ENCODE results near the gene CCL18.
"Not testable (repeated sequence)": the region's sequence is repeated elsewhere in the genome, so short reads cannot be mapped to it uniquely, and the experiment has no call there.

CCL18 gene

DNA sequence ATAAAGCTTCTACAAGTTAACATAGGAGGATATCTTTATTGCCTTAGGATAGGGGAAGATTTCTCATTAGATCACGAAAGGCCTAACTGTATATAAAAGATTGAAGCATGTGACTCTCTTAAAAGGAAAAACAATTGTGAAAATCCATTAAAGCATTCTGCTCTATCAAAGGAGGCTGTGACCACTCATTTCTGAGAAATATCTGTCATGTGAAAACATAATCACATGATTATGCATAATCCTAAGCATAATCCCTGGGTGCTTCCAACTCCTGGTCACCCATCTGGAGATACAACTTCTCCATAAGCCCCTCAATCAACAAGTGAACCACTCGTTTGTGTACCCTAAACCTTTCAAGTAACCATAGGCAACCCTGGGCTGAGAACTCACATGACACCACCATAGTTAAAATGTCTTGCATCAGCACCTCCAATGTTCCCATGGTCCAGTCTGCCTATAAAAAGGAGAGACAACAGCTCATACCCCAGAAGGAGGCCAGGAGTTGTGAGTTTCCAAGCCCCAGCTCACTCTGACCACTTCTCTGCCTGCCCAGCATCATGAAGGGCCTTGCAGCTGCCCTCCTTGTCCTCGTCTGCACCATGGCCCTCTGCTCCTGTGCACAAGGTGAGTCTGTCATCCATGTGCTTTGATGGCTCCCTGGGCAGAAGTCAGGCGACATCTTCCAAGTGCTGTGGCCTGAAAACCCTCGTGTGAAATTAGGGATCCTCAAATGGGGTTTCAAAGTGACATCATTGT, at the start of gene CCL18:
Gene CCL18, plus strand, starts transcription at position 487 of the 756 bp plus-strand sequence. Its CDS starts 71 bp downstream, at position 558.
- Mint-ChIP-seq H3K9me3 (no peaks in the 10 kb centered on the region), H3K4me1 (peaks cover 6% of the 10 kb centered on the region), H3K27ac (no peak within 1 kb of the TSS), H3K27me3 (no peaks in the 10 kb centered on the region), H3K36me3 (no peaks in the 10 kb centered on the region), H3K4me3 (no peak within 1 kb of the TSS)
- no peak for ATAC-seq

- H3K9me3 Mint-ChIP-seq, result peaks cover 15% of the 10 kb centered on the region
- peaks cover 22% of the 10 kb centered on the region for H3K27me3 Mint-ChIP-seq
- no peak for ATAC-seq
- H3K4me3 Mint-ChIP-seq, result no peak overlapping the region
- peaks cover 17% of the 10 kb centered on the region for H3K4me1 Mint-ChIP-seq
- H3K36me3 Mint-ChIP-seq, result peaks cover 6% of the 10 kb centered on the region
- H3K27ac Mint-ChIP-seq, result no peak overlapping the region
These were observed 49.1 kb upstream of the CCL18 start for GRCh38 chr17:36014946-36015345.

DNA sequence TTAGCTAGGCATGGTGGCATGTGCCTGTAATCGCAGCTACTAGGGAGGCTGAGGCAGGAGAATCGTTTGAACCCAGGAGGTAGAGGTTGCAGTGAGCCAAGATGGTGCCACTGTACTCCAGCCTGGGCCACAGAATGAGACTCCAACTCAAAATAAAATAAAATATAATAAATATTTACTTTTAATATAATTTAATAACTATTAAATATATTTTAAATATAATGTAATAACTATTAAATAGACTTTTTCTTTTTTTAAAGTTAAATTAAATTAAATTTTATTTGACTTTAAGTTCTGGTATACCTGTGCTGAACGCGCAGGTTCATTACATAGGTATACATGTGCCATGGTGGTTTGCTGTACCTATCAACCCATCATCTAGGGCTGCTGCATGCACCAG, 48.2 kb upstream of the CCL18 start:
- ATAC-seq, H3K4me3 Mint-ChIP-seq, H3K36me3 Mint-ChIP-seq, H3K27ac Mint-ChIP-seq: not testable (repeated sequence)
- Mint-ChIP-seq H3K4me1 (peaks cover 17% of the 10 kb centered on the region), H3K9me3 (peaks cover 10% of the 10 kb centered on the region), H3K27me3 (peaks cover 21% of the 10 kb centered on the region)

DNA sequence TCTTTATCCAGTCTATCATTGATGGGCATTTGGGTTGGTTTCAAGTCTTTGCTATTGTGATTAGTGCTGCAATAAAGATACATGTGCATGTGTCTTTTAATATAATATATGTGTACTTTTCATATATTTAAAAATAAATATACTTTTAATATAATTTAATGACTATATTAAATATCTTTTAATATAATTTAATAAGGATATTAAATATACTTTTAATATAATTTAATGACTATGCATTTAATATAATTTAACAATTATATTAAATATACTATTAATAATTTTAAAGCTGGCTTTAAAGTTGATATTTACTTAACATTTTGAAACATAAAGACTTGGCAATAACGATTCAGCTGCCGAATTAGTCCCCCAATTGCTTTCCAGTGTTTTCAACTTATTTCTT, 47.5 kb upstream of the CCL18 start:
- peaks cover 10% of the 10 kb centered on the region for H3K9me3 Mint-ChIP-seq
- no peak overlapping the region for H3K27ac Mint-ChIP-seq
- H3K4me3 Mint-ChIP-seq, result no peak overlapping the region
- ATAC-seq, result no peak
- peaks cover 21% of the 10 kb centered on the region for H3K27me3 Mint-ChIP-seq
- no peaks in the 10 kb centered on the region for H3K36me3 Mint-ChIP-seq
- H3K4me1 Mint-ChIP-seq, result peaks cover 17% of the 10 kb centered on the region

- peaks cover 29% of the 10 kb centered on the region for H3K27me3 Mint-ChIP-seq
- no peak within 1 kb of the TSS for H3K27ac Mint-ChIP-seq
- H3K9me3 Mint-ChIP-seq, result peaks cover 6% of the 10 kb centered on the region
- ATAC-seq, result no peak
- peaks cover 17% of the 10 kb centered on the region for H3K4me1 Mint-ChIP-seq
- no peaks in the 10 kb centered on the region for H3K36me3 Mint-ChIP-seq
- H3K4me3 Mint-ChIP-seq, result no peak within 1 kb of the TSS
These were observed 46.3 kb upstream of the CCL18 start, which contains the start of gene CCL23 for GRCh38 chr17:36017799-36018198. TSS of gene CCL23 (minus strand) at chr17:36017972. CDS start at chr17:36017897, 75 bp downstream.

GRCh38 chr17:36019423-36019822, 44.6 kb upstream of the CCL18 start:
- Mint-ChIP-seq H3K27ac (no peak overlapping the region), H3K36me3 (no peaks in the 10 kb centered on the region), H3K9me3 (peaks cover 2% of the 10 kb centered on the region), H3K27me3 (peaks cover 20% of the 10 kb centered on the region), H3K4me1 (peaks cover 17% of the 10 kb centered on the region), H3K4me3 (no peak overlapping the region)
- ATAC-seq, result no peak

DNA sequence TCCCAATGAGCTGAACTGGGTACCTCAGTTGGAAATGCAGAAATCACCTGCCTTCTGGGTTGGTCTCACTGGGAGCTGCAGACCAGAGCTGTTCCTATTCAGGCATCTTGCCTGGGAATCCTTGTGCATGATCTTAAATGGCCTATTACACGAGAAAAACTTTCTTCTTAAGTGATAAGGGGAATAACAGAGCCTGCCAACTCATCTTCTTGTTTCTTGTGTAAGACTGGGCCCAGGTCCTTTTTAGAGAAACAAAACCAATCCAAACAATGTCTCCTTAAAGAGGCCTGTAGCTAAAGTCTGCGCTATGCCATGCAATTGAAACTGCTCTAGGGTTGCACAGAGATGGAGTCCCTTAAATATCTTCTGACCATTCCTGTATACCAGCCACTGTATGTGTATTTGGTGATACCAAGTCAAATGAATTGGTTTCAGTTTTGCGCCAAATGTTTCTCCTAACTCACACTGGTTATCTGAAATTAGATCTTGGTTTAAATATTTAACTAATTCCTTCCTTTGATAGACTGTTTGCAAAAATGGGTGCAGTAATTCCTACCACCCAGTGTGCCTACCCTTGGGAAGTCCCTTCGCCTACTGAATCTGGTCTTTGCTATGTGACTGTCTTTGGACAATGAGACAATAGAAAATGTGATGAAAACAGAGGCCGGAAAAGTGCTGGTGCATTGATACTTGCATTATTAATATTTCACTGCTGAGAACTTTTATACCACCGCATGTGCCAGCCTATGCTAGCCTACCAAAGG, 39.8 kb upstream of the CCL18 start:
- Mint-ChIP-seq H3K9me3 (no peaks in the 10 kb centered on the region), H3K27me3 (peaks cover 28% of the 10 kb centered on the region), H3K36me3 (no peaks in the 10 kb centered on the region), H3K27ac (no peak overlapping the region), H3K4me1 (no peaks in the 10 kb centered on the region), H3K4me3 (no peak overlapping the region)
- no peak for ATAC-seq

GRCh38 chr17:36027761-36028160, 36.3 kb upstream of the CCL18 start:
- Mint-ChIP-seq H3K9me3 (no peaks in the 10 kb centered on the region), H3K27ac (no peak overlapping the region), H3K4me1 (no peaks in the 10 kb centered on the region), H3K27me3 (peaks cover 28% of the 10 kb centered on the region), H3K4me3 (no peak overlapping the region), H3K36me3 (no peaks in the 10 kb centered on the region)
- no peak for ATAC-seq

DNA sequence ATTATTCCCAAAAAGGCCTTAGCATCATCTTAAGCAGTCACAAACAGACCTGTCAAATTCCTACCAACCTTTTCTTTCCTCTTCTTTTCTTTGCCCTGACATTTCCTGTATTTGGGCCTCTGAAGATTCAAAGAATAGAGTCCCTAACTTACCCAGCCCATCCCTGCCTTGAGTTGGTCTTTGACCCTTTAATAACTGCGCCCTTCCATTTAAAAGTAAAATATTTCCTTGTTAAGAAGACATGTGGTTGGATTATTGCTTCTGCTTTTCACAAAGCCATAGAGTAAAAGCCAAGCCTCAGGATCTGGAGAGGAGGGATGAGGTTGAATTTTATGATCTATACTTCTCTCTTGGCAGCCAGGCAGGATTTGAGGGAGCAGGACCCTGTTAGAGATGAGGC, 33.1 kb upstream of the CCL18 start:
- peaks cover 16% of the 10 kb centered on the region for H3K4me1 Mint-ChIP-seq
- no peaks in the 10 kb centered on the region for H3K9me3 Mint-ChIP-seq
- no peak overlapping the region for H3K4me3 Mint-ChIP-seq
- no peak for ATAC-seq
- no peak overlapping the region for H3K27ac Mint-ChIP-seq
- peaks cover 34% of the 10 kb centered on the region for H3K27me3 Mint-ChIP-seq
- no peaks in the 10 kb centered on the region for H3K36me3 Mint-ChIP-seq

- H3K4me3 Mint-ChIP-seq, result no peak overlapping the region
- peak; percentile 88 for ATAC-seq
- peaks cover 16% of the 10 kb centered on the region for H3K4me1 Mint-ChIP-seq
These were observed 29.9 kb upstream of the CCL18 start for GRCh38 chr17:36034127-36034526.

GRCh38 chr17:36036235-36036634, 27.8 kb upstream of the CCL18 start:
- no peak for ATAC-seq
- Mint-ChIP-seq H3K9me3 (no peaks in the 10 kb centered on the region), H3K36me3 (no peaks in the 10 kb centered on the region), H3K27ac (no peak overlapping the region), H3K4me1 (peaks cover 16% of the 10 kb centered on the region), H3K4me3 (no peak overlapping the region), H3K27me3 (peaks cover 8% of the 10 kb centered on the region)

More at GRCh38 chr17:36034127-36034526, 29.9 kb upstream of the CCL18 start:
- peaks cover 28% of the 10 kb centered on the region for H3K27me3 Mint-ChIP-seq
- H3K9me3 Mint-ChIP-seq, result no peaks in the 10 kb centered on the region
- H3K27ac Mint-ChIP-seq, result no peak overlapping the region
- no peaks in the 10 kb centered on the region for H3K36me3 Mint-ChIP-seq

DNA sequence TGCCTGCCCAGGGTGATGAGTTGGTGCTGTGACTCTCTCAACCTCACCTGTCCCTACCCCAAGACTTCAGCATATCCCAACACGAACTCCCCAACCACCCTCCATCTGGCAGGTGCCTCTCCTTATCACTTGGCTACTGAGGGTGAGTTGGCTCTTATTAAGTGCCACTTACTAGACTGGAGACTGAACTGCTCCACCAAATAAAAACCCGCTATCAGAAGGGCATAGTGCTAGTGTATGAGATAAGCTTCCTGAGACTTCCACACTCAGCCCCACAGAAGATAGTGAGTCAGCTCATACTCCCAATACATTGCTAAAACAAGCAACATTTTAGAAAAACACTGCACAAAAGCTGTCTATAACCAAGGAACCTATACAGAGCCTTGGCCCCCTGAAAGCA, 16.0 kb upstream of the CCL18 start:
- no peak for ATAC-seq
- no peak overlapping the region for H3K27ac Mint-ChIP-seq
- H3K27me3 Mint-ChIP-seq, result peaks cover 51% of the 10 kb centered on the region
- peaks cover 28% of the 10 kb centered on the region for H3K9me3 Mint-ChIP-seq
- H3K4me1 Mint-ChIP-seq, result no peaks in the 10 kb centered on the region
- no peak overlapping the region for H3K4me3 Mint-ChIP-seq
- peaks cover 6% of the 10 kb centered on the region for H3K36me3 Mint-ChIP-seq

DNA sequence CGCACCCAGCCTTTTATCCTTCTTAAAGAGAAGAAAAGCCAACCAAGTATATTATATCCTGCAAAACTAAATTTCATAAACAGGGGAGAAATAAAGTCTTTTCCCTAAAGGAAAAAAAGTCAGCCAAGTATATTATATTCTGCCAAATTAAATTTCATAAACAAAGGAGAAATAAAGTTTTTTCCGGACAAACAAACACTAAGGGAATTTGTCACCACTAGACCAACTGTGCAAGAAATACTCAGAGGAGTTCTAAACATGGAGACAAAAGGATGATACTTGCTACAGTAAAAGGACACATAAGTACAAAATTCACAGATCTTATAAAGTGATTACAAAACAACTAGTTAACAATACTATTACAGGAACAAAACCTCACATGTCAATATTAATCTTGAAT, 14.4 kb upstream of the CCL18 start:
- Mint-ChIP-seq H3K27me3 (peaks cover 41% of the 10 kb centered on the region), H3K4me1 (no peaks in the 10 kb centered on the region), H3K4me3 (no peak overlapping the region), H3K9me3 (peaks cover 24% of the 10 kb centered on the region), H3K36me3 (peaks cover 6% of the 10 kb centered on the region), H3K27ac (no peak overlapping the region)
- ATAC-seq, result no peak

DNA sequence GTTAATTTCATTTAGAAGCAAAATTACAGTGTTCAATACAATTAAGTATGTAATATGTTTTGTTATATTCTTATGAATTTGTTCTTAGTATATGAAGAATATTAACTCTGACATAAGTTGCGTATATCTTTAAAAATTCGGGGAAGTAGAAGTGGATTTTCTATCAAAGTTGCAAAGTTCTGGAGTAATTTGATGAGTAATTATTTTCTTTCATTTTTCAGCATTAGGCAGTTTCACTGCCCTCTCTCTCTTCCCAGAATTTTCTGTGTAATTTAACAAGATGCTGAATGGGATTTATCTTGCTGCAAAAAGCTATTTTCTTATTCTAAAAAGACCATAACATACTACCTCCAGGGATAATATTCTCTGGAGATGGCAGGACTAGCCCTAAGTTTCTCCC, 8.9 kb upstream of the CCL18 start:
- peaks cover under 1% of the 10 kb centered on the region for H3K36me3 Mint-ChIP-seq
- H3K9me3 Mint-ChIP-seq, result peaks cover 8% of the 10 kb centered on the region
- H3K4me3 Mint-ChIP-seq, result no peak overlapping the region
- ATAC-seq, result no peak
- H3K27me3 Mint-ChIP-seq, result peaks cover 2% of the 10 kb centered on the region
- H3K27ac Mint-ChIP-seq, result no peak overlapping the region
- H3K4me1 Mint-ChIP-seq, result peaks cover 6% of the 10 kb centered on the region

GRCh38 chr17:36055921-36056520, 8.1 kb upstream of the CCL18 start:
- H3K9me3 Mint-ChIP-seq, result peaks cover 7% of the 10 kb centered on the region
- H3K36me3 Mint-ChIP-seq, result no peaks in the 10 kb centered on the region
- H3K4me1 Mint-ChIP-seq, result peaks cover 6% of the 10 kb centered on the region
- no peak for ATAC-seq
- no peak overlapping the region for H3K4me3 Mint-ChIP-seq
- H3K27ac Mint-ChIP-seq, result no peak overlapping the region
- H3K27me3 Mint-ChIP-seq, result no peaks in the 10 kb centered on the region
